IPS DF 6.9 (cell line): ENCODE measurements around the gene ITGB1BP1.

ENCODE experiments used
- DNase-seq: peaks from one replicate; pipeline ENCODE4 v3.0.0-alpha.2; 2013; ENCODE audit warnings: low read depth, low spot score
- H3K27ac ChIP-seq: one replicate; pipeline ENCODE4 v1.5.1; 2013; ENCODE audit warnings: low read length, control low read depth
- H3K27me3 ChIP-seq: 2 replicates; pipeline ENCODE4 v1.6.1; 2013; ENCODE audit warnings: mild to moderate bottlenecking, low read length; ENCODE audit not compliant: control insufficient read depth, insufficient read depth
- H3K36me3 ChIP-seq: 2 replicates; pipeline ENCODE4 v1.6.1; 2013; ENCODE audit warnings: low read length; ENCODE audit not compliant: control insufficient read depth, insufficient read depth
- H3K4me1 ChIP-seq: 2 replicates; pipeline ENCODE4 v1.6.1; 2013; ENCODE audit warnings: low read length; ENCODE audit not compliant: control insufficient read depth, insufficient read depth
- H3K4me3 ChIP-seq: 2 replicates; pipeline ENCODE4 v1.5.1; 2013; ENCODE audit warnings: mild to moderate bottlenecking, low read length
- H3K9me3 ChIP-seq: 2 replicates; pipeline ENCODE4 v1.6.1; 2013; ENCODE audit warnings: low read length, inconsistent platforms; ENCODE audit not compliant: control insufficient read depth, insufficient read depth
- WGBS: extraction: QIAGEN DNeasy Blood & Tissue Kit; methylation state at CpG from one replicate; pipeline ENCODE4 v1.1.7; 2013; ENCODE audit warnings: mixed read lengths, missing lambda C conversion rate; ENCODE audit not compliant: insufficient read length, insufficient coverage; 5-methylcytosine and 5-hydroxymethylcytosine counted together

The ITGB1BP1 gene, protein sequence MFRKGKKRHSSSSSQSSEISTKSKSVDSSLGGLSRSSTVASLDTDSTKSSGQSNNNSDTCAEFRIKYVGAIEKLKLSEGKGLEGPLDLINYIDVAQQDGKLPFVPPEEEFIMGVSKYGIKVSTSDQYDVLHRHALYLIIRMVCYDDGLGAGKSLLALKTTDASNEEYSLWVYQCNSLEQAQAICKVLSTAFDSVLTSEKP

DNA sequence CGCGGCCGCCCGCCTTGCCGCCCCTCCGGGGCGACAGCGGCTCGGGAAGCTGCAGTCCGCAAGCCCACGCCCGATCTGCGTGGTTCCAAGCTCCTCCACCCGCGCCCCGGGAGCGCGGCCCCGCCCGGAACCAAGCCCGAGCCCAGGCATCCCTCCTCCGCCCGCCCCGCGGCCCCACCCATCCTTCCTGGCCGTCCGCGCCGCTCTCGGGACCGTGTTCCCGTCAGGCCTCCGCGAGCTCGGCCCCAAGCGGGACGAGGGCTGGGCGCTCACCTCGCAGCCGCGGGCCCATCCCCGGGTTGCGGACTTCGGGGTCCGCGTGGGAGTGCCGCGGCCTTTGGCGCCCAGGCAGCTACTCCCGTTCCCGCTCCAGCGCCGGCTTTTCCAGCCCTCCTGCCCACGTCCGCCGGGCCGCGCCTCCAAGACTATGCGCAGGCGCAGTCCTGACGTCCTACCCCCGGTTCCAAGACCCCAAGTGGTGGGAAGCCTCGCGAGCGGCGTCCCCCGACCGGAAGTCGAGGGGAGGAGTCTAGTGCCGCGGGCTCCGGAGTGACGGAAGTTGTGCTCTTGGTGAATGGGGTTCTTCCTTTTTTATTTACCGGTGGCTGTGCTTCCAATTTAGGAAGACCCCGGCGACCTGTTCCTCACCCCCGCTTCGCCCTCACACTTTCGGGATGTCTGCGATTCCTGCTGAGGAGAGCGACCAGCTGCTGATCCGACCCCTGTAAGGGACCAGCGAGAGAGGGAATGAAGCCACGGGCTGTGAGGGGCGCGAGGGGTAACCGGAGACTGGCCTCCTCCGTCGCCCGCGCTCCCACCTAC, at the start of gene ITGB1BP1, which contains the start of gene CPSF3:
Gene ITGB1BP1, minus strand, starts transcription at position 429 of the 822 bp plus-strand sequence. CDS start 4,831 bp downstream, outside the sequence.
Gene CPSF3, plus strand, starts transcription at position 555 of the 822 bp plus-strand sequence. Its CDS starts 120 bp downstream, at position 675.
- H3K27me3 ChIP-seq: no peaks in the 10 kb centered on the region
- peaks cover 2% of the 10 kb centered on the region; the same call in 1 of the 2 replicates for H3K4me1 ChIP-seq
- no CpG with 5 or more reads among the region's 91 CpGs for WGBS
- no peak within 1 kb of the TSS for H3K27ac ChIP-seq
- H3K4me3 ChIP-seq: peak within 1 kb of the TSS; percentile 63
- no peaks in the 10 kb centered on the region for H3K36me3 ChIP-seq
- peak; percentile 95 for DNase-seq
- no peaks in the 10 kb centered on the region for H3K9me3 ChIP-seq

DNA sequence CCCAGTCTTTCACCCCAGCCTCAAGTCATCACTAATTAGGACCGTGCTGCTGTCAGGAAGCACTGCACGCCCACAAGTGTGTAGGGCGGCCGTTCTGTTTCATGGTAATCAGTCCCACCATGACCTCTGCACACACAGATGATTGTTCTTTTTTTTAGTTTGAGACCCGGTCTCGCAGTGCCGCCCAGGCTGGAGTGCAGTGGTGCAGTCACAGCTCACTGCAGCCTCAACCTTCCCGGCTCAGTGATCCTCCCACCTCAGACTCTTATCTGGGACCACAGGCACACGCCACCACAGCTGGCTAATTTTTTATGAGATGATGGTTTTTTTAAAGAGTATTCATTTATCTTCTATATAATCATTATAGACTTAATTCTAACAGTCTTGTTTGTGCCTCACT, 49.2 kb upstream of the ITGB1BP1 start:
- Histone ChIP-seq H3K36me3 (no peaks in the 10 kb centered on the region), H3K4me1 (peaks cover 3% of the 10 kb centered on the region; the same call in 1 of the 2 replicates), H3K27me3 (no peaks in the 10 kb centered on the region), H3K9me3 (no peaks in the 10 kb centered on the region), H3K27ac (no peak overlapping the region), H3K4me3 (no peak overlapping the region)
- no CpG with 5 or more reads among the region's 9 CpGs for WGBS
- no peak for DNase-seq

GRCh38 chr2:9471206-9471605, 47.9 kb upstream of the ITGB1BP1 start:
- WGBS: no CpG with 5 or more reads among the region's 5 CpGs
- peaks cover 2% of the 10 kb centered on the region; the same call in 1 of the 2 replicates for H3K36me3 ChIP-seq

DNA sequence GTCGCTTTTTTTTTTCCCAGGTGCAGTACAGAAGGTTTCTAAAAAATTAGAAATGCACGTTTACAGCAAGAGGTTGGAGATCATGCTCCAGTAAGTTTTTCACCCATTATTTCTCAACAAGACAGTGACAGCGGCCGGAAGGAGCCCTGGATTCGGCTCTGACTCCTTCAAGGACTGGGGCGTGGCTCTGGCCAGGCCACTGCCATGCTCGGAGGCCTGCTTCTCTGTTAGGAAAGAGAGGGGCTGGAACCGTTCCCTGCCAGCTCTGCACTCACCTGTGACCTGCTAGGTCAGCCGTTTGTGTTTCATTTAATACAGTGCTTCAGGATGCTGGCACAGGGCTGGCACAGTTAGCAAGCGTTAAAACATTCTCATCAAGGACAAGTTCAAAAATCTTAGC, 44.4 kb upstream of the ITGB1BP1 start:
- no peak for DNase-seq
- Histone ChIP-seq H3K4me3 (no peak overlapping the region), H3K36me3 (peaks cover 8% of the 10 kb centered on the region; the same call in 1 of the 2 replicates), H3K27me3 (no peaks in the 10 kb centered on the region; the same call in 1 of the 2 replicates), H3K9me3 (no peaks in the 10 kb centered on the region), H3K27ac (no peak overlapping the region), H3K4me1 (no peaks in the 10 kb centered on the region; the same call in 1 of the 2 replicates)
- no CpG with 5 or more reads among the region's 10 CpGs for WGBS

More at GRCh38 chr2:9471206-9471605, 47.9 kb upstream of the ITGB1BP1 start:
- no peaks in the 10 kb centered on the region for H3K27me3 ChIP-seq
- peaks cover 3% of the 10 kb centered on the region for H3K4me1 ChIP-seq
- H3K9me3 ChIP-seq: no peaks in the 10 kb centered on the region
- H3K4me3 ChIP-seq: no peak overlapping the region
- DNase-seq: no peak
- no peak overlapping the region for H3K27ac ChIP-seq

- 100% methylated on average over 24 of the region's 46 CpGs for WGBS
- no peaks in the 10 kb centered on the region; the same call in 1 of the 2 replicates for H3K27me3 ChIP-seq
- no peak for DNase-seq
- H3K4me3 ChIP-seq: no peak overlapping the region
- H3K4me1 ChIP-seq: no peaks in the 10 kb centered on the region; the same call in 1 of the 2 replicates
- peaks cover 8% of the 10 kb centered on the region; the same call in 1 of the 2 replicates for H3K36me3 ChIP-seq
- no peaks in the 10 kb centered on the region for H3K9me3 ChIP-seq
- H3K27ac ChIP-seq: no peak overlapping the region
Measured at GRCh38 chr2:9466147-9466683, 42.9 kb upstream of the ITGB1BP1 start.

DNA sequence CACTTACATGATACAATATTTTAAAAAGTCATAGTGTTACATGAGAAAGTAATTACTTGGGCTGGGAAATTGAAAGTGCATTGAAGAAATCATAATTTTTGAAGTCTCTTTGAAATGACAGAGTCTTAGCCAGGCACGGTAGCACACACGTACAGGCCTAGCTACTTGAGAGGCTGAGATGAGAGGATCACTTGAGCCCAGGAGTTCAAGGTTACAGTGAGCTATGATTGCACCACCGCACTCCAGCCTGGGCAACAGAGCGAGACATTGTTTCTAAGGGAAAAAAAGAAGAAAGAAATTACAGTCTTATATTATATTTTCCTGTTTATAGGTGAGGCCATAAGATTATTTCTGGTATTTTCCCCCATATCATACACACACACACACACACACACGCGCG, 41.8 kb upstream of the ITGB1BP1 start:
- Histone ChIP-seq H3K27me3 (no peaks in the 10 kb centered on the region; the same call in 1 of the 2 replicates), H3K4me3 (no peak overlapping the region), H3K9me3 (no peaks in the 10 kb centered on the region), H3K36me3 (peaks cover 8% of the 10 kb centered on the region; the same call in 1 of the 2 replicates), H3K4me1 (no peaks in the 10 kb centered on the region; the same call in 1 of the 2 replicates), H3K27ac (no peak overlapping the region)
- no CpG with 5 or more reads among the region's 7 CpGs for WGBS
- no peak for DNase-seq

DNA sequence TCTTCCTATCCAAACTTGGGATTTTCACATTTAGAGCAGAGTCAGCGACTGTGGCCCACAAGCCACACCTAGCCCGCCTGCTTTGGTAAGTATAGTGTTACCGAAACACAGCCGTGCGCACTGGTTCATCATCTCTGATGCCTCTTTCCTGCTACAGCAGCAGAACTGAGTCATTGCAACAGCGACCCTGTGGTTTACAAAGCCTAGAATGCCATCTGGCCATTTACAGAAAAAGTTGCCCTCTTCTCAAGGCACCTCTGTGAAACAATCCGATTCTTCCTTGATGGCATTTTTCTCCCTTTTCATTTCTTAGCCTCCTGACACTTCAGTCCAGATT, 40.3 kb upstream of the ITGB1BP1 start:
- no peak for DNase-seq
- no peak overlapping the region for H3K4me3 ChIP-seq
- H3K36me3 ChIP-seq: peaks cover 8% of the 10 kb centered on the region; the same call in 1 of the 2 replicates
- H3K4me1 ChIP-seq: no peaks in the 10 kb centered on the region; the same call in 1 of the 2 replicates
- H3K9me3 ChIP-seq: no peaks in the 10 kb centered on the region
- no CpG with 5 or more reads among the region's 7 CpGs for WGBS
- no peaks in the 10 kb centered on the region; the same call in 1 of the 2 replicates for H3K27me3 ChIP-seq
- H3K27ac ChIP-seq: no peak overlapping the region

DNA sequence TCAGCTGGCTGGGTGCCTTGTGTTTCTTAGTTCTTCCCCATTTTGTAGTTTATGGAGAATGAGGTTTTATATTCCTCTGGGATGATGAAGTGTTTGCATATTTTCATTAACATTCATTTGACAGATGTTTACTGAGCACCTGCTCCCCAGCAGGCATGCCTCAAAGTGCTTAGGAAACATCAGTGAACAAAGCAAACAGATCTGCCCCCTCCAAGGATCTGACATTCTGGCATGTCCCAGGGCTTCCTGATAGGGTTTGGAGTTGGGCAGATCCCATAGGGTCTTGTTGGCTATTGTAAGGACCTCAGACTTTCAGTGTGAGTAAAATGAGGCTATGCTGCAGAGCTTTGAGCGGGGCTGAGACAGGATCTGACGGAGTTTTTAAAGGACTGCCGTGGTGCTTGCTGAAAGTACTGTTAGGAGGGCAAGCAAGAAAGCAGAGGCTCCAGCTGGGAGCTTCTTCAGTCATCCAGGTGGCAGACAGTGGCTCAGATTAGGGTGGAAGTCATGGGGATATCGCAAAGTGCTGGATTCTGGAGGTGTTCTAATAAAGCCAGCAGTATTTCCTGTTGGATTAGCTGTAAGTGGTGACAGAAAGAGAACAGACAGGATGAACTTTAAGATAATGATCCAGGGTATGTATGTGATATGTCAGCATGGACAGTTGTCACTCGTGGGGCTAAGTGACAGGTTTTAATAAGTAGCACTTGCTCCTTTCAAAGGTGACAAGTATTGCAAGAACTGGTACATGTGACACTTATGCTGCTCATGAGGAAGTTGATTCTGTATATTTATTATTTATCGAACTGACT, 39.8 kb upstream of the ITGB1BP1 start:
- Histone ChIP-seq H3K4me3 (no peak overlapping the region), H3K27ac (no peak overlapping the region), H3K9me3 (no peaks in the 10 kb centered on the region), H3K4me1 (no peaks in the 10 kb centered on the region; the same call in 1 of the 2 replicates), H3K27me3 (no peaks in the 10 kb centered on the region; the same call in 1 of the 2 replicates), H3K36me3 (peaks cover 9% of the 10 kb centered on the region; the same call in 1 of the 2 replicates)
- WGBS: no CpG with 5 or more reads among the region's 6 CpGs
- DNase-seq: no peak

- Histone ChIP-seq H3K27ac (no peak overlapping the region), H3K9me3 (no peaks in the 10 kb centered on the region), H3K4me1 (no peaks in the 10 kb centered on the region; the same call in 1 of the 2 replicates), H3K27me3 (no peaks in the 10 kb centered on the region; the same call in 1 of the 2 replicates), H3K36me3 (peaks cover 11% of the 10 kb centered on the region; the same call in 1 of the 2 replicates), H3K4me3 (no peak overlapping the region)
- DNase-seq: no peak
- WGBS: no CpG with 5 or more reads among the region's 5 CpGs
Measured at GRCh38 chr2:9462313-9462712, 39.0 kb upstream of the ITGB1BP1 start.
